Activated CD4-positive, alpha-beta memory T cell treated with anti-CD3 and anti-CD28 coated beads, Interleukin-2, amount 10 ng/mL, durations not matched to agents 7 days and 5 days (primary cell): Measurements from ENCODE around the gene IPMK. TPM values are rescaled to one million over a fixed set of nuclear protein-coding genes. Genes with fewer than 3 reads are reported as not detected.
A peak's percentile ranks its signal among the peaks of the same experiment; 100 is the strongest.

Experiments used
- CTCF ChIA-PET: fragments of 350-600 bp; sonication (Branson Sonifier 250); formaldehyde crosslinking; loops from one replicate; lab custom pipeline; 2021; ENCODE audit warnings: antibody characterized with exemption, inconsistent platforms; lab: Charles Lee
- POLR2A ChIA-PET: fragments of 350-600 bp; sonication (Branson Sonifier 250); formaldehyde crosslinking; loops from one replicate; lab custom pipeline; 2021; ENCODE audit warnings: antibody characterized with exemption; lab: Charles Lee
- DNase-seq: peaks from one replicate; pipeline ENCODE4 v3.0.0-alpha.2; 2020
- H3K27ac Mint-ChIP-seq: one replicate; pipeline ENCODE4 v1.8.0; 2021; ENCODE audit warnings: mild to moderate bottlenecking, mixed read lengths
- H3K27me3 Mint-ChIP-seq: one replicate; pipeline ENCODE4 v1.8.0; 2021; ENCODE audit warnings: mixed read lengths
- H3K36me3 Mint-ChIP-seq: one replicate; pipeline ENCODE4 v1.8.0; 2021; ENCODE audit warnings: low read depth, mixed read lengths
- H3K4me1 Mint-ChIP-seq: one replicate; pipeline ENCODE4 v1.8.0; 2021; ENCODE audit warnings: mixed read lengths
- H3K4me3 Mint-ChIP-seq: one replicate; pipeline ENCODE4 v1.8.0; 2021; ENCODE audit warnings: mild to moderate bottlenecking, mixed read lengths
- H3K9me3 Mint-ChIP-seq: one replicate; pipeline ENCODE4 v1.8.0; 2021; ENCODE audit warnings: mixed read lengths
- total RNA-seq, 2 experiments: library from RNA; stranded (reverse); gene quantifications; one replicate each; pipeline ENCODE4 v1.2.3, GENCODE V29; 2021

The IPMK gene
- total RNA-seq, 2 experiments from 2014 or later, result 6.9 to 7.0 TPM

GRCh38 chr10:58281092-58281752 lies 13.5 kb upstream of the IPMK start:
- no peaks in the 10 kb centered on the region for H3K27me3 Mint-ChIP-seq
- no peak overlapping the region for H3K27ac Mint-ChIP-seq
- DNase-seq, result no peak
- peaks cover 30% of the 10 kb centered on the region for H3K36me3 Mint-ChIP-seq
- CTCF ChIA-PET, result no interaction called here
- no peaks in the 10 kb centered on the region for H3K9me3 Mint-ChIP-seq
- no peak overlapping the region for H3K4me3 Mint-ChIP-seq
- POLR2A ChIA-PET, result interaction anchor here (1.5 to 3.7 kb wide), 2 partner anchors 12 kb away, joined by 6 to 16 read pairs; partner anchors contain the start of genes CISD1 and IPMK
- peaks cover 37% of the 10 kb centered on the region for H3K4me1 Mint-ChIP-seq

- no peaks in the 10 kb centered on the region for H3K27me3 Mint-ChIP-seq
- peaks cover 30% of the 10 kb centered on the region for H3K36me3 Mint-ChIP-seq
Measured at GRCh38 chr10:58280477-58280876, 12.8 kb upstream of the IPMK start.

GRCh38 chr10:58278962-58279307 lies 11.2 kb upstream of the IPMK start:
- H3K4me1 Mint-ChIP-seq, result peaks cover 34% of the 10 kb centered on the region
- no peak overlapping the region for H3K4me3 Mint-ChIP-seq
- H3K27me3 Mint-ChIP-seq, result no peaks in the 10 kb centered on the region
- DNase-seq, result no peak
- no peaks in the 10 kb centered on the region for H3K9me3 Mint-ChIP-seq
- POLR2A ChIA-PET, result no interaction called here
- H3K36me3 Mint-ChIP-seq, result peaks cover 30% of the 10 kb centered on the region
- no peak overlapping the region for H3K27ac Mint-ChIP-seq
- CTCF ChIA-PET, result no interaction called here

More at GRCh38 chr10:58280477-58280876, 12.8 kb upstream of the IPMK start:
- H3K9me3 Mint-ChIP-seq, result no peaks in the 10 kb centered on the region
- ChIA-PET POLR2A (interaction anchor here (1.5 kb wide), 1 partner anchor 12 kb away, joined by 6 read pairs; the partner anchor contains the start of gene CISD1), CTCF (no interaction called here)
- no peak for DNase-seq
- H3K4me3 Mint-ChIP-seq, result no peak overlapping the region
- H3K4me1 Mint-ChIP-seq, result peaks cover 37% of the 10 kb centered on the region
- no peak overlapping the region for H3K27ac Mint-ChIP-seq

GRCh38 chr10:58278274-58278961 lies 10.7 kb upstream of the IPMK start:
- ChIA-PET CTCF (interaction anchor here (0.9 to 1.0 kb wide), 2 partner anchors 13 to 21 kb away, joined by 3 to 4 read pairs; no protein-coding TSS in a partner anchor), POLR2A (no interaction called here)
- Mint-ChIP-seq H3K27ac (no peak overlapping the region), H3K27me3 (no peaks in the 10 kb centered on the region), H3K36me3 (peaks cover 30% of the 10 kb centered on the region), H3K4me1 (peaks cover 33% of the 10 kb centered on the region), H3K9me3 (no peaks in the 10 kb centered on the region), H3K4me3 (no peak overlapping the region)
- no peak for DNase-seq

- H3K4me3 Mint-ChIP-seq, result no peak overlapping the region
- no peak for DNase-seq
- H3K27me3 Mint-ChIP-seq, result no peaks in the 10 kb centered on the region
- H3K4me1 Mint-ChIP-seq, result peaks cover 13% of the 10 kb centered on the region
- CTCF ChIA-PET, result interaction anchor here (1.6 kb wide), 1 partner anchor 15 kb away, joined by 3 read pairs; no protein-coding TSS in a partner anchor
- H3K9me3 Mint-ChIP-seq, result no peaks in the 10 kb centered on the region
- H3K27ac Mint-ChIP-seq, result no peak overlapping the region
- H3K36me3 Mint-ChIP-seq, result peaks cover 23% of the 10 kb centered on the region
- POLR2A ChIA-PET, result no interaction called here
Measured at GRCh38 chr10:58275908-58276307, 8.2 kb upstream of the IPMK start.

- H3K4me3 Mint-ChIP-seq, result no peak overlapping the region
- H3K27me3 Mint-ChIP-seq, result no peaks in the 10 kb centered on the region
- CTCF ChIA-PET, result interaction anchor here (1.0 to 1.6 kb wide), 2 partner anchors 15 to 22 kb away, joined by 3 read pairs; no protein-coding TSS in a partner anchor
- no peak for DNase-seq
- peaks cover 12% of the 10 kb centered on the region for H3K4me1 Mint-ChIP-seq
- POLR2A ChIA-PET, result no interaction called here
- H3K36me3 Mint-ChIP-seq, result peaks cover 16% of the 10 kb centered on the region
- no peaks in the 10 kb centered on the region for H3K9me3 Mint-ChIP-seq
- no peak overlapping the region for H3K27ac Mint-ChIP-seq
Measured at GRCh38 chr10:58275261-58275660, 7.6 kb upstream of the IPMK start.

GRCh38 chr10:58269782-58270290 lies 2.1 kb upstream of the IPMK start:
- CTCF ChIA-PET, result interaction anchor here (1.4 kb wide), 1 partner anchor 30 kb away, joined by 5 read pairs; no protein-coding TSS in a partner anchor
- peak overlapping the region; percentile 93 for H3K27ac Mint-ChIP-seq
- H3K4me1 Mint-ChIP-seq, result peaks cover 24% of the 10 kb centered on the region
- no peak for DNase-seq
- H3K27me3 Mint-ChIP-seq, result no peaks in the 10 kb centered on the region
- POLR2A ChIA-PET, result interaction anchor here (2.6 to 2.9 kb wide), 2 partner anchors 13 to 115 kb away, joined by 16 read pairs; partner anchors contain the start of gene TFAM
- H3K4me3 Mint-ChIP-seq, result peak overlapping the region; percentile 98
- peaks cover 8% of the 10 kb centered on the region for H3K36me3 Mint-ChIP-seq
- no peaks in the 10 kb centered on the region for H3K9me3 Mint-ChIP-seq

GRCh38 chr10:58268946-58269781 lies 1.5 kb upstream of the IPMK start, which contains the start of gene CISD1:
CISD1 (plus strand) TSS chr10:58269162; CDS start chr10:58269274, 112 bp downstream.
- CTCF ChIA-PET, result interaction anchor here (0.8 to 1.4 kb wide), 8 partner anchors 14 to 1637 kb away, joined by 3 to 12 read pairs (median 4); partner anchors contain the start of genes CCDC6 and TFAM
- Mint-ChIP-seq H3K27ac (peak within 1 kb of the TSS; percentile 93), H3K36me3 (peaks cover 8% of the 10 kb centered on the region), H3K9me3 (no peaks in the 10 kb centered on the region), H3K4me3 (peak within 1 kb of the TSS; percentile 98), H3K4me1 (peaks cover 28% of the 10 kb centered on the region), H3K27me3 (no peaks in the 10 kb centered on the region)
- POLR2A ChIA-PET, result interaction anchor here (1.1 to 2.9 kb wide), 6 partner anchors 11 to 116 kb away, joined by 3 to 16 read pairs (median 10); partner anchors contain the start of genes TFAM and UBE2D1
- peak; percentile 95 for DNase-seq

GRCh38 chr10:58268454-58268945 lies 806 bp upstream of the IPMK start:
- H3K4me3 Mint-ChIP-seq, result peak overlapping the region; percentile 98
- peak overlapping the region; percentile 93 for H3K27ac Mint-ChIP-seq
- H3K36me3 Mint-ChIP-seq, result peaks cover 8% of the 10 kb centered on the region
- ChIA-PET POLR2A (interaction anchor here (0.6 to 2.9 kb wide), 7 partner anchors 12 to 116 kb away, joined by 3 to 16 read pairs (median 7); partner anchors contain the start of genes TFAM and UBE2D1), CTCF (interaction anchor here (0.8 to 1.4 kb wide), 8 partner anchors 15 to 1638 kb away, joined by 3 to 12 read pairs (median 4); partner anchors contain the start of genes CCDC6 and TFAM)
- no peak for DNase-seq
- peaks cover 30% of the 10 kb centered on the region for H3K4me1 Mint-ChIP-seq
- H3K9me3 Mint-ChIP-seq, result no peaks in the 10 kb centered on the region
- no peaks in the 10 kb centered on the region for H3K27me3 Mint-ChIP-seq

- peak overlapping the region; percentile 98 for H3K4me3 Mint-ChIP-seq
- peaks cover 5% of the 10 kb centered on the region for H3K36me3 Mint-ChIP-seq
- CTCF ChIA-PET, result interaction anchor here (1.0 kb wide), 1 partner anchor 25 kb away, joined by 5 read pairs; no protein-coding TSS in a partner anchor
- DNase-seq, result peak; percentile 47
- no peaks in the 10 kb centered on the region for H3K9me3 Mint-ChIP-seq
- H3K27ac Mint-ChIP-seq, result peak overlapping the region; percentile 94
- no peaks in the 10 kb centered on the region for H3K27me3 Mint-ChIP-seq
- peaks cover 33% of the 10 kb centered on the region for H3K4me1 Mint-ChIP-seq
- POLR2A ChIA-PET, result interaction anchor here (1.0 to 2.9 kb wide), 4 partner anchors 16 to 119 kb away, joined by 3 to 16 read pairs (median 8); no protein-coding TSS in a partner anchor
Measured at GRCh38 chr10:58266826-58267712, 625 bp downstream of the IPMK start.
